HuH-7 (cell line): Measurements from ENCODE around the gene BOD1L2.

Source experiments
- DNase-seq: peaks from one replicate; pipeline ENCODE4 v3.0.0; 2011; ENCODE audit warnings: low spot score

The BOD1L2 gene

GRCh38 chr18:57146956-57147636, at the start of gene BOD1L2:
BOD1L2 (plus strand) TSS chr18:57147087; CDS start chr18:57147313, 226 bp downstream.
- DNase-seq, result no peak

GRCh38 chr18:57107140-57107832, 39.6 kb upstream of the BOD1L2 start:
- DNase-seq, result no peak

GRCh38 chr18:57110290-57110689, 36.6 kb upstream of the BOD1L2 start:
- DNase-seq, result no peak

DNA sequence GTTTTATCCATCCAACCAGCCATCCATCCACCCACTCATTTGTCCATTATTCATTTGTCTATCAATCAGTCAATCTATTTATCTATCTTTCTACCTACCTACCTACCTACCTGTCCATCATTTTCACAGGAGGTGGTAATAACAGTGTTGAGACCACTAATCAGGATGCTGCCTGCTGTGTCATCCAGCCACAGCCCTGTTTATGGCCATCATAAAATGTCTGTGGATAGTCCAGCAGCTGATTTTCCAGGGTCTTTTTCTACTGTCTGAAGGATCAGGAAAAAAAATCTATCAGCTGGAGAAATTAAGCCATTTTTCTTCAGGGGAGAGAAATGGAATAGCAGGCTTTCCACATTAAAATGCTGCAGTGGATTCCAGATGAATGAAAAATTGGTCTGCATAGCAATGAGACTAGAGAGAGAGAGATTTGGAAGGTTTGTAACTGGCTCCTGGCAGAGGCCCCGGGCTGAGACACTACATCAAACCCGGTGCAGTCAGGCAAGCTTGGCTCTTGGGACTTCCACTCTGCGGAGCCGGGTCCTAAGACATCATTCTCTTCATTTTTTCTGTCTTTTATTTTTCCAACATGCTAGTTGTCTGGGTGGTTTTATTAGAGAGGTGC, 33.0 kb upstream of the BOD1L2 start:
- no peak for DNase-seq

- no peak for DNase-seq
These were observed 30.2 kb upstream of the BOD1L2 start for GRCh38 chr18:57116598-57117132.

DNA sequence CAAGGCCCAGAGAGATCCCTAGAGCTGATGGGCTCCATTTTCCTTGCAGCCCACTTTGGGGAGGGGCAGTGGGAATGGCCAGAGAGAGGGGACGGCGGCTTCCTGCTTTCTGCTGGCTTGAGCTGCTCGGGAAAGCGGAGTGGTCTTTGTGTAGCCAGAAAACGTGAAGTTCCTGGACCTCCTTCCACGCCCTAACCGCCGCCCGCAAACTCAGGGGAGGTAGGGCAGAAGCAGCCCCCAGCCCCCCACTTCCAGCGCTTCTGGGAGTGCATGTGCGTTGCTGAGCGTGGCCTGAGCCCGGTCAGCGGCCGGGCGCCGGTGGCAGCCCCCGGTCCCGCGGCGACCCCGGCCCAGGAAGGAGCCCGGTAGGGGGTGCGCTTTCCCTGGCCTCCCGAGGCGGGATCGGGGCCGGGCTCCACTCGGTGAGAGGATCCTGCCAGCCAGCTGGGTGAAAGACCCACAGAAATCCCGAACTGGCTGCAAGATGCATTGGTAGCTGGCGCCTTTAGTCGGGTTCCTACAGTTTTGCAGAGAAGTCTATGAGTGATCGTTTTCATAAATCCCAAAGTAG, 25.3 kb upstream of the BOD1L2 start:
- DNase-seq, result no peak

- no peak for DNase-seq
These were observed 23.9 kb upstream of the BOD1L2 start for GRCh38 chr18:57122936-57123510.

- no peak for DNase-seq
These were observed 21.3 kb upstream of the BOD1L2 start for GRCh38 chr18:57125627-57126026.

GRCh38 chr18:57128220-57128932, 18.5 kb upstream of the BOD1L2 start:
- no peak for DNase-seq

DNA sequence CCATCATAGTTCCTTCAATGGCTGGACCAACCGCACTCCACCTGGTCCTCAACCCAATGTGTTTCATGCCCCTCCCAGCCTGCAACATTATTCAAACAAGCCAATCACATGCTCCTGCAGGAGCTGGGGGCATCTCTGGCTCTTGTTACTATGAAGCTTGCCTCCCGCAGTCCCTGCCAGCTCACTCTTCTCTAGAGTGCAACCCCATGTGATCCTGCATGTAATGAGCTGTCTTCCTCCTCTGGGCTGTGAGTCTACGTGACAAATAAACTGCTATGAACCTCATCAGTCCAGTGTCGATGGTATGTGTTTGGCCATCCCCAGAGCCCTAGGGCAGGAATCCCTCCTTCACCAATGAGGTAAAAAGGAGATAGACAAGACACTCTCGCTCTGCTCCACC, 15.8 kb upstream of the BOD1L2 start:
- DNase-seq, result no peak

DNA sequence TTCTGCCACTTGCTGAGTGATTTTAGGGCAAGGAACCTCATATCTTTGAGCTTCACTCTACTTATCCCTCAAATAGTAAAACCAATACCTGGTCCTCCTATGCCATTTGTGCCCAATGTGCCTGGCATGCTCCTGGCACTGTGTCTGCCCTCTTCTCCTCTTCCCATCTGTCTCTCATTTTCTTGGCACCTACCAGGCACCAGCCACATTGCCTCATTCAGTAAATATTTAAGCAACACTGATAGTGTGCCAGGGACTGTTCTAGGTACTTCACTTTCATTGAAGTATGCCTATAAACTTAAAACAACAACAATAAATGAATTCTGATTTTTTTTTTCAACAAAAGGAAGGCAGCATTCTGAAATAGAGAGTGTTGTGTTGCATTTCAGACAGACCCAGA, 15.1 kb upstream of the BOD1L2 start:
- DNase-seq, result no peak

DNA sequence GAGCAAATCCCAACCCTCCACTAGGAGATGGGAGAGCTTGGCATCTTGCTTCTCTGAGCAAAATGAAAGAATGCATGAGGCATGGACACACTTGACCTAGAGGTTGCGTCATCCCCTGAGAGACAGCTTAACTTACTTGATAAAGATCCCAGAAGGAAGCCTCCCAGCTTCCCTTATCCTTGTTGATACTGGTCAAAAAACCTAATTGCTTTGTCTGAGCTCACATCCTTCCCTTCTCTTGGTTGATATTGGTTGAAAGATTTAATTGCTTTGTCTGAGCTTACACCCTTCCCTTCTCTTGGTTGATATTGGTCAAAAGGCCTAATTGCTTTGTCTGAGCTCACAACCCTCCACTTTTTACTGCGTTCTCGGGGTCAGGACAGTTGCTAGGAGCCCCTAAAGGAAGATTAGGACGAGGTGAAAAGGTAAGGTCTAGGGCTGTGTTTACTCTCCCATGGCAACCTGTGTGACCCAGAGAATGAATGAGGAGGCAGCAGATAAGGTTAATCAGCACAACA, 12.2 kb upstream of the BOD1L2 start:
- DNase-seq, result no peak

- no peak for DNase-seq
These were observed 11.2 kb upstream of the BOD1L2 start for GRCh38 chr18:57135699-57136098.

GRCh38 chr18:57137847-57138246, 9.0 kb upstream of the BOD1L2 start:
- DNase-seq, result no peak

GRCh38 chr18:57141208-57142129, 5.4 kb upstream of the BOD1L2 start:
- DNase-seq, result peak; percentile 85

- no peak for DNase-seq
These were observed 4.6 kb upstream of the BOD1L2 start for GRCh38 chr18:57142324-57142723.

DNA sequence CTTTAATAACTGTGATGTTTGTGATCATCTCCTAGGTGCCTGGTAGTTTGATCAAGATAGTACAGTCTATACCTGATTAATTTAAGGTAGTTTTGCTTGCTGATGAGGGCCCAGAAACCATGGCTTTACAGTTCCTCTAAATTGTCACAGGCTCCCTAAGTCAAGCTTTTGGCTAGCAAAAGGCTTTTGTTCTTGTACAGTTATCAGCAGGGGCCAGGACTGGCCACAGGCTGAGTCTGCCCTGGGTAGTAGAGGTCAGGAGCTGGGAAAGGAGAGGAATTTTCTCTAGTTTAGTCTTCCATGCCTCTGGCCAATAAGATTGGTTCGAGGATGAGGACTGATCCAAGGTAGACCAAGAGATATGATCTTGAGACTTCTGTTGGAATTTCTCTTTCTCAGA, 3.6 kb upstream of the BOD1L2 start:
- DNase-seq, result no peak

GRCh38 chr18:57148263-57148662, 1.4 kb downstream of the BOD1L2 start:
- no peak for DNase-seq

DNA sequence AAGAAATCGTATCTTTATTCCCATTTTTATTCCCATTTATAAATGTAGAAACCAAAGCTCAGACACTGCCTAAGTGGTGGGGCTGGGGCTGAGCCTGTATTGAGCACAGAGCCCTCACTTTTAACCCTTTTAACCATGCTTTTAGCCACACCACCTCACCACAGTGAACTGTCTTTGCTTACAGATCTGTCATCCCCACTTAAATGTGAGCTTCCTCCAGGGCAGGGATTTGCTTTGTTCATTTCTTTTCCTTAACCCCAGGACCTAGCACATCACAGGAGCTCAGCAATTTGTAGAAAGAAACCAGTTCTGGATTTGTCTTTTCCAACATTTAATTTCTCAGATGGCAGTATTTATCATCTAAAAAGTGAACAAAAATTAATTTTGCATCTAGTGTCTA, 2.2 kb downstream of the BOD1L2 start:
- DNase-seq, result no peak

DNA sequence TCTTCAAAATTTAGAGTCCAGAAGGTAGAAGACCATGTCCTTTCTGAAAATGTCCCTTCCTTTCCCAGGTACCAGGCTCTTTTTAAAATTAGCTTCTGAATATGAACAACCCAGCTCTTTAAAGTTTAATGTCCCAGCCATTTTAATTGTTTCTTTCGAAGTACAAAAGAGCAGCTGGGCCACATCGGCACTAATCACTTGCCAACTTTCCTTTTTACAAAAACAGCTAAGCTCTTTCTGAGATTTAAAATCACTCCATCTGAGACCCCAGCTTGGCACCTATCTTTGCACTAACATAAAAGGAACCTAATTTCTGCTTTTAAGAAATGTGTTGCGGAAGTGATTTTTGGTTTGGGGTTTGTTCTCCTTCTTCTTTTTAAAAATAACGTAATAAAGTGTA, 2.6 kb downstream of the BOD1L2 start:
- DNase-seq, result no peak
